Coronary artery (tissue), 2 donors: Measurements from ENCODE around the gene NOTUM.
A peak's percentile ranks its signal among the peaks of the same experiment; 100 is the strongest.
"Not testable (repeated sequence)": the region's sequence is repeated elsewhere in the genome, so short reads cannot be mapped to it uniquely, and the experiment has no call there.

Experiments
- DNase-seq: peaks from one replicate; pipeline ENCODE4 v3.0.0-alpha.2; 2017; ENCODE audit warnings: low spot score
- H3K27ac ChIP-seq, 2 donors: fragments of 200-600 bp; sonication (generic); one replicate each; pipeline ENCODE4 v1.5.1; 2016 to 2019
- H3K4me3 ChIP-seq: fragments of 200-600 bp; sonication (generic); 2 replicates; pipeline ENCODE4 v1.5.1; 2016; ENCODE audit warnings: mild to moderate bottlenecking, moderate library complexity
- CTCF ChIP-seq: fragments of 200-600 bp; sonication (generic); IDR thresholded peaks from one replicate; pipeline ENCODE4 v1.5.1; 2019; ENCODE audit warnings: antibody characterized with exemption

NOTUM gene

GRCh38 chr17:81983011-81983638, 22.1 kb upstream of the NOTUM start:
- no peak overlapping the region for H3K27ac ChIP-seq
- no peak for DNase-seq
- TF ChIP-seq CTCF = no peak
- H3K4me3 ChIP-seq = no peak overlapping the region

- DNase-seq, H3K27ac ChIP-seq: not testable (repeated sequence)
Measured at GRCh38 chr17:81981511-81981910, 20.5 kb upstream of the NOTUM start.

GRCh38 chr17:81980707-81981343, 19.8 kb upstream of the NOTUM start:
- Histone ChIP-seq H3K4me3 (no peak overlapping the region), H3K27ac (no peak overlapping the region)
- no peak for TF ChIP-seq CTCF
- no peak for DNase-seq

More at GRCh38 chr17:81981511-81981910, 20.5 kb upstream of the NOTUM start:
- H3K4me3 ChIP-seq = not testable (repeated sequence)

GRCh38 chr17:81980122-81980521, 19.1 kb upstream of the NOTUM start:
- H3K27ac ChIP-seq = no peak overlapping the region
- TF ChIP-seq CTCF = no peak
- no peak for DNase-seq
- H3K4me3 ChIP-seq = no peak overlapping the region

GRCh38 chr17:81978524-81979298, 17.7 kb upstream of the NOTUM start:
- no peak for TF ChIP-seq CTCF
- DNase-seq = no peak

GRCh38 chr17:81977211-81977808, 16.3 kb upstream of the NOTUM start, which contains the start of gene ASPSCR1:
ASPSCR1 (plus strand) TSS chr17:81977629; CDS start chr17:81977647, 18 bp downstream.
- no peak for TF ChIP-seq CTCF
- DNase-seq = peak; percentile 92
- Histone ChIP-seq H3K27ac (peak within 1 kb of the TSS; percentile 81 to 88), H3K4me3 (peak within 1 kb of the TSS; percentile 79)

More at GRCh38 chr17:81978524-81979298, 17.7 kb upstream of the NOTUM start:
- peak overlapping the region; percentile 79 for H3K4me3 ChIP-seq
- H3K27ac ChIP-seq = no peak overlapping the region
